H54 (cell line): ENCODE data around the gene TIRAP.

Source experiments
- DNase-seq: peaks from one replicate; pipeline ENCODE4 v3.0.0; 2011; ENCODE audit warnings: low spot score, mixed read lengths; ENCODE audit not compliant: insufficient read length
- FAIRE-seq: peaks from 3 replicates; lab custom pipeline; 2011; peaks lifted over from hg19 to GRCh38; lab: Jason Lieb, UNC
- POLR2A ChIP-seq: IDR thresholded peaks from 2 replicates; pipeline ENCODE4 v1.6.1; 2011; ENCODE audit warnings: low read depth, mild to moderate bottlenecking, low read length

TIRAP gene

DNA sequence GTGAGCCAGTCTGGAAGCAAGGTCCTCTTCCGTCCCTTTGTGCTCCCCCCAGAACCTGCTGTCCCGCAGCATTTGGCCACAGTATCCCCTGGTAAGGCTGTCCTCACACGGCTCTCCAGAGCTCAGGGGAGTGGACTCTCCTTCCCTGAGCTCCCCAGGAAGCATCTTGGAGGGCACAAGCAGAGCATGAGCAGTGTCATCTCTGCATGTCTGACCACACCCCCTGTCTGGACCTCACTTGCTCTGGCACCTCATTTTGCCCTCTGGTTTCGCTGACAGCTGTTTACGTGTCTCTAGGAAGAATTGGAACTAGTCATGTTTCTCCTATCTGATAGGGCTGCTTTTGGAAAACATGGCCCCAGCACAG, 36.5 kb downstream of the TIRAP start:
- DNase-seq (no peak), FAIRE-seq (no peak)
- TF ChIP-seq POLR2A: no peak

GRCh38 chr11:126322996-126323395, 40.1 kb downstream of the TIRAP start:
- no peak for TF ChIP-seq POLR2A
- FAIRE-seq (no peak), DNase-seq (no peak)

- TF ChIP-seq POLR2A: no peak
- FAIRE-seq (no peak), DNase-seq (no peak)
These were observed 44.5 kb downstream of the TIRAP start for GRCh38 chr11:126327281-126328000.

DNA sequence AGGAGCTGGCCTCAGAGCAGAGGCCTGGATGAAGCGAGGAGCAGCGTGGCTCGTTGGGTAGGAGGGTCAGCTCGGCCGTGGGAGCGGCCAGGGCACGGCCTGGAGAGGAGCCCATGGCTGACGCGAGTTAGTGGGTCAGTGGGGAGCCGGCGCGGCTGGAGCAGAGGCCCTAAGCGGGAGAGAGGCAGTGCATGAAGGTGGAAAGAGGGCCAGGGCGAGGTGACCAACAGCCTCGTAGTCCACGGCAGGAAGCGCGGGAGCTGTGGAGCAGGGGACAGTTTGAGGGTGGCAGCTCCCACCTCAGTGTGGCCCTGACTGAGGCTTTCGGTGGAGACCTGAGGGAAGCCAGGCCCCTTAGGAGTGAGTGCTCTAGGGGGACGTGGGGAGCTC, 45.1 kb downstream of the TIRAP start:
- TF ChIP-seq POLR2A: no peak
- FAIRE-seq (no peak), DNase-seq (no peak)

DNA sequence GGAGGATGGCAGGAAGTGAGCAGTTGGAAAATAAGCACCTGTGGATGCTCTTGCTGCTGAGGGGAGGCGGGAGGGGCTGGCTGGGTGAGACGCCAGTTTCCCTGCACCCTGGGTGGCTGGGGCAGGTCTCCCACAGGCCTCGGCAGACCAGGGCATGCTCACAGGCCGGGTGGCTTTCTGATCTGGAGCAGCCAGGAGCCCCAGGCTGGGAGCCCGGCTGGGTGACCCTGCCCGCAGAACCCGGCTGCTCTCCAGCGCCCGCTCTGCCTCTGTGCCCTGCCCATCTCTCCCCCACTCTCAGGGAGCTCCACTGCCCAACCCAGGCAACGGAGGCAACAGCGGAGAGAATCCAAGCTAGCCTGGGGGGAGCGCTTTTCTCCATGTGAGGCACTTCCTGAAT, 45.6 kb downstream of the TIRAP start:
- DNase-seq (no peak), FAIRE-seq (no peak)
- TF ChIP-seq POLR2A: no peak

GRCh38 chr11:126328938-126329643, 46.2 kb downstream of the TIRAP start:
- no peak for FAIRE-seq
- DNase-seq: no peak
- TF ChIP-seq POLR2A: no peak

DNA sequence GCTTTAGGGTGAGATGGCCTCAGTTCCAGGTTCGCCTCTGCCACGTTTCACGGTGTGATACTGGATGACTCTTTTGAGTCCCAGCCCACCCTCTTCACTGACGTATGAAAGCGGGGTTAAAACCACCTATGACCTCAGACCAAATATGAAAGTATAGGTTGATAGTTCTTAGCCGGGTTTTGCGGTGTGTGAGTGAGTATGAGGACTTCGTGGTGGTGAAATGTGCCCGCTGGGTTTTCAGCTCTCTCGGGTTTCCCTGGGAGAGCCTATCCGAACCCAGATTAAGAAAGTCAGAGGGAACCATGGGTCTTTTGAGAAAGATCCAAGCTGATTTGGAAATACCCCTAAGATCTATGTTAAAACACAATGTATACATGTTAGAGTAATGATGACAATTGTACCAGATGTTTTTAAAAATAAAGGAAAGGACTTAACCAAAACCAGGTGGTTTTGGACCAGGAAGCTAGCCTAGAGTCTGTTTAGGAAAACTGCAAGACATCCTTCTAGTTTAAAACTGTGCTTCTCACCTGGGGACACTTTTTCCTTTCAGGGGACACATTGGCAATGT, 46.8 kb downstream of the TIRAP start:
- FAIRE-seq: no peak
- no peak for DNase-seq
- TF ChIP-seq POLR2A: no peak

DNA sequence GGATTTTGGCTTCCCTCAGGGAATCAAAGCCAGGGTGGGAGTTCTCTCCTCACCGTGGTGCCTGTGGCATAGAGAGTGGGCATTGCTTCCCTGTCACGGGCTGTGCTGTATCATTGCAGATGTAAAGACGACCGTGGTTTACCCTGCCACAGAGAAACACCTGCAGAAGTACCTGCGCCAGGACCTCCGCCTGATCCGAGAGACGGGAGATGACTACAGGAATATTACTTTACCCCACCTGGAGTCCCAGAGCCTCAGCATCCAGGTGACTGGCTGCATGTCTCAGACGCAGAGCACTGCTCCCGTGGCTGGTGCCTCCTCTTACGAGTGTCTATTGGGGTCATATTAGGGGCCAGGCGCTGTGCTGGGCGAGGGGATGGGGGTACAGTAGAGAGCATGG, 48.4 kb downstream of the TIRAP start:
- no peak for FAIRE-seq
- no peak for TF ChIP-seq POLR2A
- DNase-seq: no peak

DNA sequence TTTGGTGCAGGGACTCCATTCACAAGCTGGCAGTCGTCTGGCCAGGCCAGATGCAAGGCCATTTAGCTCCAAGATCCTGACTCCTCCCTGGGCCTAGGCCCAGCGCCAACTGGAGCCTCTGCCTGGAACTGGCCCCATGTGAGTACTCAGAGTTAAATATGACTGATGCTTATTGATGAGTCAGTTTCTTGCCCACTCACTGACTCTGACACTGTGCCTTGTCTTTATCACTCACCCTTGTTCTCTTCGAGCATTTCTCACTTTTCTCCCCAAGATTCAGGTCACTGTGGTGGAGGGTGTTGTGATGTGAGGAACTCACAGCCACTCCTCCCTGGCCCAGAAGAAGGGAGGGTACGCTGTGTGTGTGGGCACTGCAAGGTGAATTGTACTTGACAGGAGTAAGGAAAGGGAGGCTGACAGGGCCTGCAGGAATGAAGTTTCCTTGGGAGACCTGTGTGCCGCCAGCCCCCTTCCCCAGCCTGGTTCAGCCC, 49.4 kb downstream of the TIRAP start:
- DNase-seq (peak; percentile 81), FAIRE-seq (peak; percentile 80)
- TF ChIP-seq POLR2A: no peak

DNA sequence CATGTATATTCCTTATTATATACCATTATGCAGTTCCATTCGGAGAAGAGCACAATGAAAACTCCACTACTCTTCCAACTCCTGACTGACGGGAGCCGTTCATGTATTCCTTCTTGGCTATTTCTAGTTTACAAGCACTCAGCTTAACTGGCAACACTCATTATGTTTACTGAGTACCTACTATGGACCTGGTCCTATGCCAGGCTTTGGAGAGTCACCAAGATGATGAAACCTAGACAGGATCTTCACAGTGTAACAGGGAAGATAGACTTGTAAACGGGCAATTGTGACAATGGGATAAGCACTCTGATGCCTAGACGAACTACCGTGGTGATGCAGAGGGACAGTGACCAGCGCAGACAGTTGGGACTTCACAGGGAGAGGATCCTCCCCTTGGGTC, 50.2 kb downstream of the TIRAP start:
- FAIRE-seq: no peak
- no peak for DNase-seq
- TF ChIP-seq POLR2A: no peak

DNA sequence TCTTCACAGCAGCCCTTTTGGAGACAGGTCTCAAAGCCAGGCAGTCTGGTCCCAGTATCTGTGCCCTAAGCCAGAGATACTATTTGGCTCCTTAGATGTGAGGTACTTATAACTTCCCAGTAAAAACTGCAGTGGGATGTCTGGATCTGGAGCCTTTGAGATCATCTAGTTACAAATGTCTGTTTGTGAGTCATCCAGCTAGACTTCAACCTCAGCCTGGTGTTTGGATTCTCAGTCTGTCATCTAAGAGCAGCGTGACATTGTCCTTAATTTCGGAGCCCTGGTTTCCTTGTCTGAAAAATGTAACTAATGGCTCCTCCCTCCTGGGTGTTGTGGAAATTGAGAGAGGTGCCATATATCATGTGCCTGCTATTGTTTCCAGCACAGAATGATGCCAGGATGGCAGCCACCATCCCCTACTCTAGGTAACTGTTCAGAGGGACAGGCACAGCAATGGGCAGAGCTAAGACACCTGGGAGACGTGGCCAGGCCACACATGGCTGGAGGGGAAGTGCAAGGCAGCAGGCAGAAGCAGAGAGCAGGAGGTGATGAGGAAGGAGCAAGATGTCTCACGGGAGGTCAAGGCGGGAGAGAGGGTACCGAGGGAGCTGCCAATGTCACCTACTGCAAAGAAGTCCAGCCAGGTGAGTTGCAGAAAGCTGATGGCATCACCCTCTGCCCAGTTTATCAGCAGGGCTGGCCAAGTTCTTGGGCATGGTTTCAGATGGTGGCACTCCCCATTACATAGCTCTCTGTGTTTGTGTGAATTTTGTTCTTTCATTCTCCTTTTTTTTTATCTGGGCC, 52.0 kb downstream of the TIRAP start:
- FAIRE-seq: no peak
- DNase-seq: no peak
- TF ChIP-seq POLR2A: no peak

DNA sequence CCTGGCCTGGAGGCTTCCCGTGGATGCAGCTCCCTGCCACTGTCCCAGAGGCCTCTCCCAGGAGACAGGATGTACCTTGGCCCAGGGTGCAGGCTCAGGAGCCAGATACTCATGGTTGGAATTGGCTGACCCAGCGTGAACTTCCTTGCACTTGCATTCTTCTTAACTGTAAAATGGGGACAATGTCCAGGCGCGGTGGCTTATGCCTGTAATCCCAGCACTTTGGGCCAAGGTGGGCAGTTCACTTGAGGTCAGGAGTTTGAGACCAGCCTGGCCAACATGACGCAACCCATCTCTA, 52.5 kb downstream of the TIRAP start:
- no peak for TF ChIP-seq POLR2A
- DNase-seq (no peak), FAIRE-seq (no peak)

- no peak for TF ChIP-seq POLR2A
- no peak for DNase-seq
- no peak for FAIRE-seq
These were observed 53.2 kb downstream of the TIRAP start for GRCh38 chr11:126336138-126336541.

GRCh38 chr11:126336671-126337101, 53.8 kb downstream of the TIRAP start:
- FAIRE-seq (no peak), DNase-seq (no peak)
- no peak for TF ChIP-seq POLR2A
